GM19452 (cell line): ENCODE data around the gene TP53AIP1.

Source experiments
- ATAC-seq: cut with Tn5 transposase; IDR thresholded peaks from one replicate; pipeline ENCODE4 v1.9.1; 2021; ENCODE audit not compliant: unreplicated experiment

Gene TP53AIP1

DNA sequence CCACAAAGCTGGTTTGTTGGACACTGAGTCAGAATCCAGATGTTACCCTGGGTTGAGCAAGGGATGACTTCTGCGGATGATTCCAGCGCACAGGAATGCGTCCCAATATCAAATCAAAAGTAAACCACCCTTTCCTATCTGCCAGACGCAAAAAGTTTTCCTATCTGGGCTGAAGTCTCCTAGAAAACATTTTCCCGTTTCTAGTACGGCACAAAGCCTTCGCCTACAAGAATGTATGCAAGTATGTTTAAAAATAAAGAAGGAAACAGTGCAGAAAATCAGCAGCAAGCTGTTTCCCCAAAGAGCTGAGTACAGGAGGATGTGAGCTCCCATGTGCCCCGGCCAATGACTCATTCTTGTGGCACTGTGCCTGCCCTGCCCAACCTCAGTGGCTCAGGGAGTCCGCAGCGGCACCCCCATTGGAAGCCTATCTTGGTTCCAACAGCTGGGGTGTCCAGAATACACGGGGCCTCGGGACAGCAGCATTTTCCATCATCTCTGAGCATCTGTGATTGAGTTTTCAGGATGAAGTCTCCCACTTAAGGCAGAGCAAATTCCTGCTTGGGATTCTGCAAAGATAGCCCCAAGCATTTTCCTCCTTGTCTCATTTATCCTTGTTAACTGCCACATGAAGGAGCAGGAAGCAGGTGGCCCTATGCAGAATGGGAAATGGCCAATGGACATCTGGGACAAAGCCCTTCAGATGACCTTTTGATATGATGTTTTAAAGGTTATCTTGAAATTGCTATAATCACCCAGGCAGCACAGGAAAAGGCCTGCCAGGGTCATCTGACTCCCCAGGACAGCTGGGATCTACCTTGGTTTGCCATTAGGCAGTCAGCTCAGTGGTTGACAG is 34.1 kb downstream of the TP53AIP1 start:
- no peak for ATAC-seq

DNA sequence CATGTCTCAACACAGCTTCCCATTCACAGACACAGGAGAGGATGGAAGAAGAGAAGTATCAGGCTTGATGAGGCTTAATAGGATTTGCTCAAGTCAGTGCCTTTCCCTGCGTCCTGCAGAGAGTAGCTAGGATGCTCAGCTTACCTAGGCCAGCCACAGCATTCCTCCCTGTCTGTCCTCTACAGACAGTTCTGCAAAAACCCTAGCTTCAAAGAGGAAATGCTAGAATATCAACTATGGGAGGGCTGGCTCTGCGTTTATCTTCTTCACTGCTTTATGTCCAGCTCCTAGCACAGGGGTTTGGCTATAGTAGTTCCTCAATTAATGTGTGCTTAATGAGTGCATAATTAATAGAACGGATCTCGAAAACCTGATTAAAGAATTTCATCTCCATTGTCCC is 35.1 kb downstream of the TP53AIP1 start:
- ATAC-seq = no peak

- ATAC-seq = no peak
These were observed 36.3 kb downstream of the TP53AIP1 start for GRCh38 chr11:128906185-128907050.

- ATAC-seq = peak; percentile 40
These were observed 37.1 kb downstream of the TP53AIP1 start for GRCh38 chr11:128905345-128906184.

- peak; percentile 55 for ATAC-seq
These were observed 37.9 kb downstream of the TP53AIP1 start for GRCh38 chr11:128904656-128905344.

- no peak for ATAC-seq
These were observed 38.4 kb downstream of the TP53AIP1 start for GRCh38 chr11:128904303-128904655.

DNA sequence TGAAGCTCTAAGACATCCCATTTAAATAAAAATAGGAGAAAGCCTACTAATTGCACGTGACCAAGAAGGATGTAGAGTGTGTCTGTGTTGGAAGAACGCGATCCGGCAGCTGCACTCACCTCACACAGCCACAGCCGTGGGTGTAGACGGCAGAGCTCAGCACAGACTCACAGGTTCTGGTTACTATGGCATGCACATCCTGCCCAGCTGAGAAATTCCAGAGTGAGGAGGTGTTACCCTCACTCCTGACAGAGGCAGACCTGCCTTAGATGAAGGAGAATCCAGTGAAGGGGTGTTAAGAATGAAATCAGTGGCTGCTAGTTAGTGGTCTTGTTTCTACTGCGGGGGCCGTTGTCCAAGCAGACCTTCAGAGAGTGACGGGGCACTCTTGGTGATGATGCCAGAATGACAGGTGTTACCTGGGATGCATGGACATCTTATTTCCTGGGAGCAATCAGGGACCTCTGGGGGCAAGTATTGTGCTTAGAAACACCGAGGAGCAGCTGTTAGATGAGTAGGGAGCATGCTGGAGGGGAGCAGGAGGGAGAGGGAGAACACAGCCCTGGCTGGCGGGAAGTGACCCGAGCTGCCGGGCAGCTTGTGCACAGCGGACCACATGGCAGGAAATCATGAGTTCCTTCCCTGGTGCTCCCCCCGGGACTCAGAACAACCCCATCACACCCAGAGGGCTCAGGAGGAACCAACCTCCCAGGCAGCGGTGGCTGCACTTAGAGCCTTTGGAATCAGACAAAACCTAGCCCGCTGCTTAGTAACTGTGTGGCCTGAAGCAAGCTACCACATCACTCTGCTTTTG is 39.2 kb downstream of the TP53AIP1 start:
- no peak for ATAC-seq

GRCh38 chr11:128902515-128903066 is 40.1 kb downstream of the TP53AIP1 start:
- ATAC-seq = no peak

DNA sequence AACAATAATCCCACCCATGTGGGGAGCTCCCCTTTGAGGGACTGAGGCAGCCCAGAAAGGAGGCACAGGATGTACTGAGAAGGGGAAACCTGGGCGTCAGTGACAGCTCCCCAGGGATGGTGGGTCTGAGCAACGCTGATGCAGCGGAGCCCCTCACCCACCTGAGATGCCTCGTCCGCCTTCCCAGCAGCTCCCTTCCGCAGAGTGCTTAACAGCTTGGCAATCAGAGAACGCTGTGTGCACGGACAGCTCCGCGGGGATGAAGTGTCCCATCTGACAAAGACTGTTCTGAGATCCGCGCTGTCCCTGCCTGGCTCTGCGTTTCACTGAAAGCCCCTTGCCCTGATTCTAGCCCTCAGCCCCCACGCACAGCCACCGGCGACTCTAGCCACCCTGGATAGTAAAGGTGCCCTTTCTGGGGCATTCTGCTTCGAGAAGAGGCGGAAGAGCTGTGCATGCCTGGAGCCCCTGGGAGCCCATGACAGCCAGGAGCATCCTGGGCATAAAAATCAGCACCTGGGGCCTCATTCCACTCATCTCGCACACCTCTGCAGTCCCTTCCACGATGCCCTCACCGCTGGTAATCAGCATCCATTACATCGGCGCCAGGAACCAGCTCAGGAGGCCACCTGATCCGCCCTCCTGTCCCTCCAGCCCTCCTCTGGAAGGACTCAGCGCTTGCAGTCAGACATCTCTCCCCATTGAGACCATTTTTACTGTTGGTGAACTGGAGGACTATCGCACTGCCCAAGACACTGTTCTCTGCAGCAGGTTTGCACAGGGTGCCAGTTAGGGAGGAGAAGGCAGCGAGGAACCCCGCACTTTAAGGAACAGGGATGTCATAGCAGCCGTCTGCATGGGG is 40.8 kb downstream of the TP53AIP1 start:
- no peak for ATAC-seq

DNA sequence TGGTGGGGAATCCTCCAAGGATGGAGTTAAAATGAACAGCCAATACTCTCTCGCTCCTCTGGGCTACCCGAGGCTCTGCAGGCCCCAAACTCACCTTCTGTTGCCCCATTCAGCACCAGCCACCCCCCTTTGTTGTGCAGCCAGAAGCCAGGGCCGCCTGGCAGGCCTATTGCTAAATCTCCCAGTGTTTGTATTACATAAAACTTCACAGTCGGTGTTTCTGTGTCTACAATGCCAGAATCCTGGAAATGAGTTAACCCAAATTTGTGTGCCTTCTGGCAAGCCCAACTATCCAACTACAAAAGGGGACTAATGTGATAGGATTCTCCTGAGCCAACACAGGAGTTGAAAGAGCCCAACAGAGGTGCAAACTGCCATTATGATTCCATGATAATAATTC is 42.2 kb downstream of the TP53AIP1 start:
- no peak for ATAC-seq

- ATAC-seq = no peak
These were observed 43.9 kb downstream of the TP53AIP1 start for GRCh38 chr11:128898580-128899344.

GRCh38 chr11:128897826-128898225 is 44.8 kb downstream of the TP53AIP1 start:
- ATAC-seq = no peak

DNA sequence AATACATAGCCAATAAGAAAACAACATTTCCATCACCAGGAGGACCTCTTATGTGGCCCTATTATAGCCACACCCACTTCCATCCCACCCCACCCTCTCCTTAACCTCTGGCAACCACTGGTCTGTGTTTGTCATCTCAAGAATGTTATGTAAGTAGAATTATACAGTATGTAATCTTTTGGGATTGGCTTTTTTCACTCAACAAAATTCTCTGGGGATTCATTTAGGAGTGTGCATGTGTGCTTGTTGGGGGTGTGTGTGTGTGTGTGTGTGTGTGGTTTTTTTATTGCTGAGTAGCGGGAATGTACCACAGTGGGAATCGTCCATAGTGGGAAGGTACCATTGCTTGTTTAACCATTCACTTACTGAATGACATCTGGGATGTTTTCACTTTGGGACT is 46.3 kb downstream of the TP53AIP1 start:
- ATAC-seq = no peak

DNA sequence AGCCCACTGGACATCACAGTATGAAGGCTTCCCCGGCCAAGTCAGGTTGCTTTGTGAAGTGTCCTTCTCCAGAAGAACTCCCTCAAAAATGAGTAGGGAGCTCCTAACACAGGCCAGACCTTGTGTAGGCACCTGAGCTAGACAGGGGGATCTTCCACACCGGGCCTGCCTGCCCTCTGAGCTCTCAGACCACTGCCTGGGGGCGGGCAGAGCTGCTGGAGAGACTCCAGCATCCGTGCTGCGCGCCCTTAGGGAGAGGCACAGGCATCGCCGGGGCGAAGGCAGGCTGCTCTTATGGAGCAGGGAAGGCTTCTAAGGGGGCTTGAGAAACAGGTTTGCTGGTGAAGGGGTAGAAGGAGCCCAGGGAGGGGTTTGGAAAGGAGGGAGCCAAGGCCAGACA is 47.1 kb downstream of the TP53AIP1 start:
- no peak for ATAC-seq

DNA sequence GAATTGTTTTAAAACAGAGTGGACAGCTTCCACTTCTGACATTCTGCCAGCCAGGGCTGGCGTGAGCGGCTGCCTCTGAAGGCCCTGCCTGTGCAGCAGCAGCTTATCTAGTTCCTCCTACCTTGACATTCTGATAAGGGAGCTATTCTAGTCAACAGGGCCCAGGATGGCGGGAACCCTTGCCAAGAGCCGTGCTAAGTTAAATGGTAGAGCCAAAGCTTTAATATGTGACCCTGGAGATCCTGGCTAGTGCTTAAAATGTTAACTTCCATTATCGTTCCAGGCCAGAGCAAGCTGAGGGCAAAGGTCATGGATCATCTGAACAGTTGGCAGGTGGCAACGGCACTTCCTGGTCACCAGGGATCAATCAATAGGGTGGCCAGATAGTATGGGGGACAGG is 48.0 kb downstream of the TP53AIP1 start:
- ATAC-seq = no peak

DNA sequence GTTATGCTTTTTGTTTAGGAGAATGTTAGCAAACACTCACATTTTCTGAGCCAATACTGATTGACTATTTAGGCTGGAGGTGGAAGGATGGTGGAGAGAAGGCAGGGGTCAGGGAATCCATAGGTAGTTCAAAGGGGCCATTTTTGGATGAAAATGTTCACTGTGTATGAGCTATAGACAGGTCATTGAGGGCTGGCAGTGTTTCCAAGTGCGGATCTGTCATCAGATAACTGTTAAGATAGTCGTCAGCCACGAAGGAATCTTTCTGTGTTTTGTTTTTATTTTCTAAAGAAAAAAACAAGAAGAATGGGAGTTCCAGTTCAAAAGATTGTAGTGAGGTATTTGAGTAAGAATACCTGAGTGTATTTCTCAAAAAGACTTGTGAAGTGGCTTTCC is 48.4 kb downstream of the TP53AIP1 start:
- ATAC-seq = peak; percentile 13

DNA sequence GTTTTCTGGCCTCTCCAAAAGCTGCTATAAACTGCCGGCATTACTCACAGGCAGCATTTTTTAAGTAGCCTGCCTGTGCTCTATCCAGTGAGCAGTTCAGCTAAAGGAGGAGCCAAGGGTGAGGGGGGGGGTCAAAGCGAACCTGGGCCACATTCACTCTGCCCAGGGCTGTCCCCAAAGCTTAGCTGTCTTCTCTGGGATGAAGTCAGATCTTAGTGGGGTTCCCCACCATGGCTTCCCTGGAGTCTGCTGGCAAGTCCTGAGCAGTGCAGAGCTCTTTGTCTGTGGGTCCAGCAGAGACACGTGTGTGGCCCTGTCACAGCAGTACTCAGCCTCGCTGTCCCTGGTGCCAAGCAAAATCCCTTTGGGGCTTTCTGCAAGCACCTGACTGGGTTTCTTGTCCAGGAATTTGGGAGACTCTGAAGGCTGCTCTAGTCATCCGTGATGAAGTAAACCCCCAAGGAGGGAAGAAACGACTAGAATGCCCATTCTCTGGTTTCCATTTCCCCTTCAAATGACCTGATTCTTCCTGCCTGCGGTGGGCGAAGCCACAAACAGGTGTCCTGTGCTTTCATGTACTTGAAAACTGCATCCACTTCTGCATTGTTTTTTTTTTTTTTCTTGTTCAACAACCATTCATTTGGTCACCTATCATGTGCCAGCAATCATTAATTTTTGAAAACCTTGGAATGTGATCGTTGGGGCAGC is 48.9 kb downstream of the TP53AIP1 start:
- ATAC-seq = peak; percentile 85
